DND-41 (cell line): Measurements from ENCODE around the gene FBXL3.

Experiments used
- ATAC-seq: fragments of 200-7000 bp; cut with Tn5 transposase; 3 replicates; pipeline ENCODE4 v1.9.1; 2021; ENCODE audit warnings: low read depth; ENCODE audit not compliant: insufficient read depth
- DNase-seq: peaks from one replicate; pipeline ENCODE4 v3.0.0-alpha.2; 2020
- H2AFZ ChIP-seq: 2 replicates; pipeline ENCODE4 v1.6.0; 2012; ENCODE audit warnings: low read depth, low read length
- H3K27ac ChIP-seq: 2 replicates; pipeline ENCODE4 v1.5.1; 2012; ENCODE audit warnings: low read length, inconsistent platforms
- H3K27me3 ChIP-seq: fragments of 200-600 bp; sonication (generic); 2 replicates; pipeline ENCODE4 v1.6.0; 2012; ENCODE audit warnings: low read length, mild to moderate bottlenecking, inconsistent platforms; ENCODE audit not compliant: insufficient read depth, poor library complexity
- H3K36me3 ChIP-seq: 2 replicates; pipeline ENCODE4 v1.5.1; 2012; ENCODE audit warnings: low read length, inconsistent platforms; ENCODE audit not compliant: insufficient read depth
- H3K4me1 ChIP-seq: 2 replicates; pipeline ENCODE4 v1.5.1; 2012; ENCODE audit warnings: mild to moderate bottlenecking, low read length; ENCODE audit not compliant: insufficient read depth
- H3K4me2 ChIP-seq: 2 replicates; pipeline ENCODE4 v1.6.0; 2012; ENCODE audit warnings: mild to moderate bottlenecking, moderate library complexity, low read length, inconsistent platforms; ENCODE audit not compliant: insufficient read depth
- H3K4me3 ChIP-seq, 2 experiments: fragments of 200-600 bp in 1 of 2; shearing (Covaris generic) in 1 of 2; 2 replicates each; pipeline ENCODE4 v1.5.1; 2012 to 2016; ENCODE audit warnings: inconsistent platforms in 2 of 2, low read length in 2 of 2, mild to moderate bottlenecking in 2 of 2, low read depth in 1 of 2, moderate library complexity in 1 of 2
- H3K79me2 ChIP-seq: 2 replicates; pipeline ENCODE4 v1.6.0; 2012; ENCODE audit warnings: low read length, inconsistent platforms; ENCODE audit not compliant: insufficient read depth
- H3K9ac ChIP-seq: 2 replicates; pipeline ENCODE4 v1.6.0; 2012; ENCODE audit warnings: low read depth, mild to moderate bottlenecking, inconsistent platforms, low read length, moderate library complexity
- H3K9me3 ChIP-seq: 2 replicates; pipeline ENCODE4 v1.5.1; 2012; ENCODE audit warnings: low read length, moderate library complexity, mild to moderate bottlenecking, inconsistent platforms; ENCODE audit not compliant: insufficient read depth, severe bottlenecking
- H4K20me1 ChIP-seq: 2 replicates; pipeline ENCODE4 v1.6.0; 2012; ENCODE audit warnings: low read length; ENCODE audit not compliant: insufficient read depth
- CTCF ChIP-seq: IDR thresholded peaks from 2 replicates; pipeline ENCODE4 v1.5.1; 2012; ENCODE audit warnings: borderline replicate concordance, low read length, moderate library complexity, mild to moderate bottlenecking; ENCODE audit not compliant: poor library complexity, severe bottlenecking; ENCODE audit errors: extremely low read depth
- EZH2 ChIP-seq: IDR thresholded peaks from 3 replicates; pipeline ENCODE4 v1.6.1; 2012; ENCODE audit warnings: borderline replicate concordance, low read depth, mild to moderate bottlenecking, moderate library complexity, low read length, inconsistent platforms; ENCODE audit not compliant: severe bottlenecking

FBXL3 gene

GRCh38 chr13:77000475-77000874 is 26.5 kb downstream of the FBXL3 start:
- H3K4me2 ChIP-seq, result no peak overlapping the region
- H3K4me1 ChIP-seq, result no peaks in the 10 kb centered on the region
- no peak overlapping the region for H3K27ac ChIP-seq

GRCh38 chr13:76994281-76994680 is 32.7 kb downstream of the FBXL3 start:
- DNase-seq, result no peak
- H3K79me2 ChIP-seq, result peaks cover 22% of the 10 kb centered on the region
- peaks cover 36% of the 10 kb centered on the region for H3K36me3 ChIP-seq
- no peaks in the 10 kb centered on the region for H4K20me1 ChIP-seq
- no peaks in the 10 kb centered on the region for H3K27me3 ChIP-seq
- no peak overlapping the region for H3K9ac ChIP-seq
- H2AFZ ChIP-seq, result no peak overlapping the region
- TF ChIP-seq EZH2 (no peak), CTCF (no peak)
- no peak for ATAC-seq
- H3K9me3 ChIP-seq, result no peaks in the 10 kb centered on the region
- H3K4me2 ChIP-seq, result peak overlapping the region; percentile 83; the same call in 1 of the 2 replicates
- H3K27ac ChIP-seq, result no peak overlapping the region
- no peak overlapping the region for H3K4me3 ChIP-seq
- H3K4me1 ChIP-seq, result peaks cover 30% of the 10 kb centered on the region

More at GRCh38 chr13:77000475-77000874, 26.5 kb downstream of the FBXL3 start:
- Histone ChIP-seq H3K4me3 (no peak overlapping the region), H4K20me1 (peaks cover 7% of the 10 kb centered on the region; the same call in 1 of the 2 replicates), H2AFZ (no peak overlapping the region), H3K79me2 (peaks cover 11% of the 10 kb centered on the region; the same call in 1 of the 2 replicates), H3K27me3 (no peaks in the 10 kb centered on the region), H3K9ac (no peak overlapping the region), H3K36me3 (peaks cover 80% of the 10 kb centered on the region), H3K9me3 (no peaks in the 10 kb centered on the region)
- ATAC-seq (no peak), DNase-seq (no peak)
- TF ChIP-seq CTCF (no peak), EZH2 (no peak)

GRCh38 chr13:76993473-76993872 is 33.5 kb downstream of the FBXL3 start:
- peaks cover 28% of the 10 kb centered on the region for H3K36me3 ChIP-seq
- H3K4me2 ChIP-seq, result peak overlapping the region; percentile 83
- no peak overlapping the region for H3K27ac ChIP-seq
- TF ChIP-seq EZH2 (no peak), CTCF (no peak)
- H3K9me3 ChIP-seq, result no peaks in the 10 kb centered on the region
- no peak overlapping the region for H2AFZ ChIP-seq
- H3K4me3 ChIP-seq, result no peak overlapping the region
- peaks cover 30% of the 10 kb centered on the region for H3K4me1 ChIP-seq
- peaks cover 22% of the 10 kb centered on the region for H3K79me2 ChIP-seq
- H3K9ac ChIP-seq, result peak overlapping the region; percentile 74
- H4K20me1 ChIP-seq, result no peaks in the 10 kb centered on the region
- no peaks in the 10 kb centered on the region for H3K27me3 ChIP-seq
- DNase-seq (no peak), ATAC-seq (no peak)

- Histone ChIP-seq H2AFZ (peak overlapping the region; percentile 83), H3K36me3 (peaks cover 23% of the 10 kb centered on the region), H3K27ac (no peak overlapping the region; the same call in 1 of the 2 replicates), H3K4me3 (peak overlapping the region; percentile 33 to 64; a peak in 3 of 4 replicates), H3K79me2 (peaks cover 22% of the 10 kb centered on the region), H3K27me3 (no peaks in the 10 kb centered on the region), H3K9me3 (no peaks in the 10 kb centered on the region), H4K20me1 (no peaks in the 10 kb centered on the region), H3K4me1 (peaks cover 30% of the 10 kb centered on the region), H3K9ac (peak overlapping the region; percentile 74), H3K4me2 (peak overlapping the region; percentile 83)
- no peak for TF ChIP-seq EZH2
- TF ChIP-seq CTCF, result no peak
- no peak for DNase-seq
- ATAC-seq, result no peak
Observed at GRCh38 chr13:76993021-76993420, 33.9 kb downstream of the FBXL3 start.
